HG03135 (cell line): ENCODE measurements around the gene SIK3.

Experiments
- ATAC-seq: cut with Tn5 transposase; IDR thresholded peaks from one replicate; pipeline ENCODE4 v1.9.1; 2021; ENCODE audit warnings: mild to moderate bottlenecking, moderate library complexity; ENCODE audit not compliant: unreplicated experiment

The SIK3 gene

GRCh38 chr11:116933961-116934360, 164.3 kb downstream of the SIK3 start:
- no peak for ATAC-seq

GRCh38 chr11:116932181-116932580, 166.0 kb downstream of the SIK3 start:
- no peak for ATAC-seq

GRCh38 chr11:116931206-116931953, 166.8 kb downstream of the SIK3 start:
- ATAC-seq, result no peak

GRCh38 chr11:116930586-116930985, 167.6 kb downstream of the SIK3 start:
- ATAC-seq, result no peak

GRCh38 chr11:116930177-116930576, 168.1 kb downstream of the SIK3 start:
- no peak for ATAC-seq

- no peak for ATAC-seq
Observed at GRCh38 chr11:116929414-116930090, 168.7 kb downstream of the SIK3 start.

GRCh38 chr11:116928845-116929244, 169.4 kb downstream of the SIK3 start:
- no peak for ATAC-seq

GRCh38 chr11:116928102-116928777, 170.0 kb downstream of the SIK3 start:
- ATAC-seq, result peak; percentile 69

- no peak for ATAC-seq
Observed at GRCh38 chr11:116927163-116927974, 170.9 kb downstream of the SIK3 start.

GRCh38 chr11:116925050-116925449, 173.2 kb downstream of the SIK3 start:
- ATAC-seq, result no peak

GRCh38 chr11:116918925-116919655, 179.1 kb downstream of the SIK3 start:
- ATAC-seq, result no peak

GRCh38 chr11:116917632-116918031, 180.6 kb downstream of the SIK3 start:
- ATAC-seq, result no peak

GRCh38 chr11:116916886-116917285, 181.3 kb downstream of the SIK3 start:
- ATAC-seq, result no peak

- ATAC-seq, result no peak
Observed at GRCh38 chr11:116916052-116916451, 182.2 kb downstream of the SIK3 start.

GRCh38 chr11:116913000-116913399, 185.2 kb downstream of the SIK3 start:
- no peak for ATAC-seq

GRCh38 chr11:116911976-116912734, 186.1 kb downstream of the SIK3 start:
- ATAC-seq, result no peak

- ATAC-seq, result no peak
Observed at GRCh38 chr11:116910847-116911246, 187.4 kb downstream of the SIK3 start.

GRCh38 chr11:116910378-116910777, 187.8 kb downstream of the SIK3 start:
- ATAC-seq, result no peak

- ATAC-seq, result no peak
Observed at GRCh38 chr11:116909245-116909644, 189.0 kb downstream of the SIK3 start.

- no peak for ATAC-seq
Observed at GRCh38 chr11:116906479-116906878, 191.7 kb downstream of the SIK3 start.
